ENCODE data around the gene ABCA5. TPM values are rescaled to one million over a fixed set of nuclear protein-coding genes. Genes with fewer than 3 reads are reported as not detected.

ABCA5 gene
- polyA plus RNA-seq, 1 of the 3 experiments (the other 2 are of a cell fraction): 2.0 TPM

DNA sequence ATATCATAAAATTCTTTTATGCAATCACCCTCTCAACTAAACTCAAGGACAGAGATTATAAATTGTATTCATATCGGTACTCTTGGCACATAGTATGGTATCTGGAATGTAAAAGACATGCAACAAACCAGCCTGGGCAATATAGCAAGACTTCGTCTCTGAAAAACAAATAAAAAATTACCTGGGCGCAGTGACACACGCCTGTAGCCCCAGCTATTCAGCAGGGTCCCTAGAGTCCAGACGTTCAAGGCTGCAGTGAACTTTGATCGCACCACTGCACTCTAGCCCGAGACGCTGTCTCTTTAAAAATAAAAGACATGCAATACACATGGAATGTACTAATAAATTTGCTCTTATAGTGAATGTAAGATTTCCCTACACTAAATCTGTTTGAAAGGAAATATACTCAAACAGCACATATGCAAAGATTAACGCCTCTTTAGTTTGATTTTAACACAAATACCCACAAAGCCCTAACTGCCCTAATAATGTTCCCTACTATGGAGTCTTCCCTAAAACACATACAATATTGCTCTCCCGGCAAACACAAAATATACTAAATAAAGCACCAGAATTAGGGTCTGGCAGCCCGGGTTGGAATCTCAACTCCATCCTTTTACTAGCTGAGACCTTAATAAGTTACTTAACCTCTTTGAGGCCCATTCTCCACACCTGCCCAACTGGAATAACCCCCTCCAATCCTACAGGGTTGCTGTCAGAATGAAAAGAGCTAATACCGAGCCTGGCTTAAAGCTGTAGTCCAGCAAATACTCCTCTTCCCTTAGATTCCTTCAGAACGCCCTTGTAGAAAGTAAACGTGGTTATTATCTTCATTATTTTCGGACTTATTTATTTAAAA, 1.2 kb downstream of the ABCA5 start:
- Histone ChIP-seq H3K79me2 (ENCODE audit: insufficient read depth) (no peaks in the 10 kb centered on the region), H2AFZ (ENCODE audit: low read depth) (peak overlapping the region; percentile 93), H3K27ac (ENCODE audit: low read depth in 2 of 2, low read length in 1 of 2) (no peak overlapping the region), H4K20me1 (ENCODE audit: insufficient read depth) (no peaks in the 10 kb centered on the region), H3K9me2 (no peaks in the 10 kb centered on the region), H3K4me2 (peak overlapping the region; percentile 87), H3K4me3 (ENCODE audit: low read depth in 2 of 2, low read length in 1 of 2) (peak overlapping the region; percentile 80 to 87), H3F3A (replicated peaks; ENCODE audit: insufficient read depth) (peaks cover 8% of the 10 kb centered on the region), H3K36me3 (replicated peaks in 1 of 2; ENCODE audit: control insufficient read depth in 1 of 2, insufficient read depth in 2 of 2, low read length in 1 of 2) (no peaks in the 10 kb centered on the region), H3K4me1 (ENCODE audit: control insufficient read depth in 1 of 2, insufficient read depth in 2 of 2, low read depth in 1 of 2, low read length in 1 of 2) (peaks cover 0 to 11% of the 10 kb centered on the region in 2 experiments; a peak in 2 of 4 replicates), H3K9ac (peak overlapping the region; percentile 51; the same call in 1 of the 2 replicates), H3K27me3 (ENCODE audit: insufficient read depth) (no peaks in the 10 kb centered on the region), H3K9me3 (no peaks in the 10 kb centered on the region)
- TF ChIP-seq TCF12 (IDR thresholded peaks at IDR 0.05) (no peak), JUND (IDR thresholded peaks at IDR 0.05) (no peak), SIN3A (IDR thresholded peaks at IDR 0.05; ENCODE audit: borderline replicate concordance, low read depth, low read length) (no peak), ELF1 (IDR thresholded peaks at IDR 0.05) (no peak)
- POLR2A ChIA-PET: interaction anchor here (1.4 kb wide), 1 partner anchor 89 kb away, joined by 4 read pairs; the partner anchor contains the start of gene MAP2K6
- CTCF ChIA-PET: interaction anchor here (0.9 to 3.2 kb wide), 5 partner anchors 8 to 105 kb away, joined by 3 to 16 read pairs (median 3); no protein-coding TSS in a partner anchor
- 55% methylated on average over 15 of the region's 15 CpGs for WGBS (ENCODE audit: low lambda C conversion rate)
- DNase-seq: peak; percentile 29

GRCh38 chr17:69323806-69324205, 3.1 kb downstream of the ABCA5 start:
- no peak overlapping the region for H3K4me2 ChIP-seq
- no peaks in the 10 kb centered on the region for H3K9me2 ChIP-seq
- H3K36me3 ChIP-seq (replicated peaks in 1 of 2; ENCODE audit: control insufficient read depth in 1 of 2, insufficient read depth in 2 of 2, low read length in 1 of 2): no peaks in the 10 kb centered on the region
- H3F3A ChIP-seq (replicated peaks; ENCODE audit: insufficient read depth): peaks cover 8% of the 10 kb centered on the region
- H3K79me2 ChIP-seq (ENCODE audit: insufficient read depth): no peaks in the 10 kb centered on the region
- TF ChIP-seq JUND (IDR thresholded peaks at IDR 0.05): no peak
- TF ChIP-seq MEF2A (IDR thresholded peaks at IDR 0.05; ENCODE audit: borderline replicate concordance, low read depth): no peak
- H3K4me1 ChIP-seq (ENCODE audit: control insufficient read depth in 1 of 2, insufficient read depth in 2 of 2, low read depth in 1 of 2, low read length in 1 of 2): peaks cover 0 to 11% of the 10 kb centered on the region in 2 experiments; a peak in 2 of 4 replicates
- no peaks in the 10 kb centered on the region for H3K9me3 ChIP-seq
- no peak overlapping the region for H3K4me3 ChIP-seq (ENCODE audit: low read depth in 2 of 2, low read length in 1 of 2)
- no peaks in the 10 kb centered on the region for H4K20me1 ChIP-seq (ENCODE audit: insufficient read depth)
- no peak overlapping the region for H3K9ac ChIP-seq
- no peaks in the 10 kb centered on the region for H3K27me3 ChIP-seq (ENCODE audit: insufficient read depth)
- ChIA-PET POLR2A (no interaction called here), CTCF (interaction anchor here (3.2 kb wide), 1 partner anchor 11 kb away, joined by 16 read pairs; no protein-coding TSS in a partner anchor)
- H3K27ac ChIP-seq (ENCODE audit: low read depth in 2 of 2, low read length in 1 of 2): no peak overlapping the region
- 40% methylated on average over 1 of the region's 1 CpG for whole genome bisulfite sequencing (ENCODE audit: low lambda C conversion rate)
- no peak for DNase-seq
- H2AFZ ChIP-seq (ENCODE audit: low read depth): no peak overlapping the region

GRCh38 chr17:69320908-69321238, 6.1 kb downstream of the ABCA5 start:
- no peaks in the 10 kb centered on the region for H3K36me3 ChIP-seq (replicated peaks in 1 of 2; ENCODE audit: control insufficient read depth in 1 of 2, insufficient read depth in 2 of 2, low read length in 1 of 2)
- H3K4me1 ChIP-seq (ENCODE audit: control insufficient read depth in 1 of 2, insufficient read depth in 2 of 2, low read depth in 1 of 2, low read length in 1 of 2): peaks cover 0 to under 1% of the 10 kb centered on the region in 2 experiments; a peak in 1 of 4 replicates
- no peaks in the 10 kb centered on the region for H3K9me2 ChIP-seq
- ChIA-PET POLR2A (no interaction called here), CTCF (interaction anchor here (1.4 kb wide), 1 partner anchor 205 kb away, joined by 4 read pairs; no protein-coding TSS in a partner anchor)
- DNase-seq: no peak
- H3K9ac ChIP-seq: no peak overlapping the region
- H3K4me3 ChIP-seq (ENCODE audit: low read depth in 2 of 2, low read length in 1 of 2): no peak overlapping the region
- no peak overlapping the region for H3K27ac ChIP-seq (ENCODE audit: low read depth in 2 of 2, low read length in 1 of 2)
- H3K4me2 ChIP-seq: no peak overlapping the region
- H3F3A ChIP-seq (replicated peaks; ENCODE audit: insufficient read depth): no peaks in the 10 kb centered on the region
- H3K27me3 ChIP-seq (ENCODE audit: insufficient read depth): no peaks in the 10 kb centered on the region
- H3K9me3 ChIP-seq: no peaks in the 10 kb centered on the region
- H4K20me1 ChIP-seq (ENCODE audit: insufficient read depth): no peaks in the 10 kb centered on the region
- H3K79me2 ChIP-seq (ENCODE audit: insufficient read depth): no peaks in the 10 kb centered on the region
- WGBS (ENCODE audit: low lambda C conversion rate): 91% methylated on average over 4 of the region's 4 CpGs
- no peak overlapping the region for H2AFZ ChIP-seq (ENCODE audit: low read depth)
- TF ChIP-seq JUND (IDR thresholded peaks at IDR 0.05) (no peak), ZBTB33 (IDR thresholded peaks at IDR 0.05; ENCODE audit: borderline replicate concordance, low read depth) (no peak), MXI1 (IDR thresholded peaks at IDR 0.05; ENCODE audit: low read depth, low read length) (no peak), CHD2 (IDR thresholded peaks at IDR 0.05; ENCODE audit: low read length, partially characterized antibody) (no peak), FOXM1 (IDR thresholded peaks at IDR 0.05; ENCODE audit: low read depth) (no peak), TAF1 (IDR thresholded peaks at IDR 0.05; ENCODE audit: borderline replicate concordance, low read depth, low read length) (no peak), EZH2phosphoT487 (IDR thresholded peaks at IDR 0.05; ENCODE audit: borderline replicate concordance, low read depth) (no peak), SIN3A (IDR thresholded peaks at IDR 0.05; ENCODE audit: borderline replicate concordance, low read depth, low read length) (no peak), NFIC (IDR thresholded peaks at IDR 0.05; ENCODE audit: borderline replicate concordance) (no peak), MAX (IDR thresholded peaks at IDR 0.05; ENCODE audit: low read depth) (no peak)
- TF ChIP-seq, protein P1, sequence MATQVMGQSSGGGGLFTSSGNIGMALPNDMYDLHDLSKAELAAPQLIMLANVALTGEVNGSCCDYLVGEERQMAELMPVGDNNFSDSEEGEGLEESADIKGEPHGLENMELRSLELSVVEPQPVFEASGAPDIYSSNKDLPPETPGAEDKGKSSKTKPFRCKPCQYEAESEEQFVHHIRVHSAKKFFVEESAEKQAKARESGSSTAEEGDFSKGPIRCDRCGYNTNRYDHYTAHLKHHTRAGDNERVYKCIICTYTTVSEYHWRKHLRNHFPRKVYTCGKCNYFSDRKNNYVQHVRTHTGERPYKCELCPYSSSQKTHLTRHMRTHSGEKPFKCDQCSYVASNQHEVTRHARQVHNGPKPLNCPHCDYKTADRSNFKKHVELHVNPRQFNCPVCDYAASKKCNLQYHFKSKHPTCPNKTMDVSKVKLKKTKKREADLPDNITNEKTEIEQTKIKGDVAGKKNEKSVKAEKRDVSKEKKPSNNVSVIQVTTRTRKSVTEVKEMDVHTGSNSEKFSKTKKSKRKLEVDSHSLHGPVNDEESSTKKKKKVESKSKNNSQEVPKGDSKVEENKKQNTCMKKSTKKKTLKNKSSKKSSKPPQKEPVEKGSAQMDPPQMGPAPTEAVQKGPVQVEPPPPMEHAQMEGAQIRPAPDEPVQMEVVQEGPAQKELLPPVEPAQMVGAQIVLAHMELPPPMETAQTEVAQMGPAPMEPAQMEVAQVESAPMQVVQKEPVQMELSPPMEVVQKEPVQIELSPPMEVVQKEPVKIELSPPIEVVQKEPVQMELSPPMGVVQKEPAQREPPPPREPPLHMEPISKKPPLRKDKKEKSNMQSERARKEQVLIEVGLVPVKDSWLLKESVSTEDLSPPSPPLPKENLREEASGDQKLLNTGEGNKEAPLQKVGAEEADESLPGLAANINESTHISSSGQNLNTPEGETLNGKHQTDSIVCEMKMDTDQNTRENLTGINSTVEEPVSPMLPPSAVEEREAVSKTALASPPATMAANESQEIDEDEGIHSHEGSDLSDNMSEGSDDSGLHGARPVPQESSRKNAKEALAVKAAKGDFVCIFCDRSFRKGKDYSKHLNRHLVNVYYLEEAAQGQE (IDR thresholded peaks at IDR 0.05; ENCODE audit: low read depth, low read length): no peak

Measured in SK-N-SH (cell line).